ENCODE results near the gene ZNF362. TPM values are rescaled to one million over a fixed set of nuclear protein-coding genes. Genes with fewer than 3 reads are reported as not detected.
A peak's percentile ranks its signal among the peaks of the same experiment; 100 is the strongest.

Gene ZNF362
- total RNA-seq, 2 experiments from 2014 or later = 21.4 to 21.8 TPM

DNA sequence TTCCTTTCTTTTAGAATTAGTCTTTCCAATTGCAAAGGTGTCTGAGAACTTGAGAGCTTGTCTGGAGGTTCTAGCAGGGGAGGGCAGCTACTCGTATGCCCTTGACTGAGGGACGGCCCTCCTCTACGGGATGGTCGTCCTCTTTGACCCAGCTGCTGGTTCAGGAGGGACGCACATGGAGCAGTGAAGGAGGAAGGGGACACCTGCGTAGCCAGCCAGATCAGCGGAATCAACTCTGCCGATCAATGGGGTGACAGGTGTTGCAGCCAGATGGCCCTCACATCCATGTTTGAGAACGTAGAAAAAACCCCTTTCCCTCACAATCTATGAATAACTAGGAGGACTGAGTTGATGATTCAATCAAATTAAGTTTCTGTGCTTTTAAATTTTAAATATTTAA is 80.3 kb downstream of the ZNF362 start:
- POLR2A ChIA-PET = no interaction called here
- no peak for DNase-seq
- peaks cover 26% of the 10 kb centered on the region for H3K4me1 Mint-ChIP-seq
- no peaks in the 10 kb centered on the region for H3K27me3 Mint-ChIP-seq
- no peak overlapping the region for H3K4me3 Mint-ChIP-seq
- no peaks in the 10 kb centered on the region for H3K9me3 Mint-ChIP-seq
- CTCF ChIA-PET = interaction anchor here (1.1 kb wide), 1 partner anchor 28 kb away, joined by 3 read pairs; no protein-coding TSS in a partner anchor
- peaks cover 14% of the 10 kb centered on the region for H3K36me3 Mint-ChIP-seq (ENCODE audit: low read depth)
- H3K27ac Mint-ChIP-seq = no peak overlapping the region

DNA sequence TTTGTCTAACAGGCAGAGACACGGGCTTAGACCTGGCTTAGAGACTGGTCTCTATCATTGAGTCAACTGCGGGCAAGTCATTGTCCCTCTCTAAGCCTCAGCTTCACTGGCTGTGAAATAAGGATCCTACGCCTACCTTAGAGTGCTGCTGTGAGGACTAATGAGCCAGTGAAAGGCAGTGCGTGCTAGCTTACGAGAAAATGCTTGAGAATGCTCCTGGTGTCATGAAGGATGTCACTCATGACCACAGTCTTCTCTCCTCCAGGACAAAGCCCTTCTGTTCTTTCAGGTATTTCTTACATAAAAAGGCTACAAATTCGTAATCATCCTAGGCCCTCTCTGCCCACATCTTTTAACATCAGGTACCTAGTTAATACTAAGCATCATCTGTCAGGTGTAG is 81.1 kb downstream of the ZNF362 start:
- Mint-ChIP-seq H3K9me3 (no peaks in the 10 kb centered on the region), H3K27ac (no peak overlapping the region), H3K4me3 (no peak overlapping the region), H3K36me3 (ENCODE audit: low read depth) (peaks cover 14% of the 10 kb centered on the region), H3K4me1 (peaks cover 26% of the 10 kb centered on the region), H3K27me3 (no peaks in the 10 kb centered on the region)
- ChIA-PET POLR2A (no interaction called here), CTCF (interaction anchor here (1.1 kb wide), 1 partner anchor 27 kb away, joined by 3 read pairs; no protein-coding TSS in a partner anchor)
- DNase-seq = no peak

DNA sequence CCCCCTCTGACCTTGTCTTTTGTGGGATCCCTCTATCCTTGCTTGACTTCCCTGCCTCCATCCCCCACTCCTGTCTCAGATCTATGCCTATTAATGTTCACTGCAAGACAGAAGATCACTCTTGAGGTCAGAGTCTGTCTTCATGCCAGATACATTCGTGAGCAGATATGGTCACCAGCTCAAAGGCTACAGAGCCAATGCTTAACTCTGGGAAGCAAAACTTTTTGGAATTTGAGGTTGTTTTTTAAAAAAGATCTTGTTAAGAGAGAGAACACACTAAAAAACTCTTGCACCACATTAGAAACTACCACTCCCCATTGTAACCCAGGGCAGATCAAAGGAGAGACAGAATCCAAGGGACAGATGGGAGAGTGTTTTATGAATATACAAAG is 81.8 kb downstream of the ZNF362 start:
- no peak overlapping the region for H3K4me3 Mint-ChIP-seq
- ChIA-PET POLR2A (no interaction called here), CTCF (interaction anchor here (0.9 to 1.4 kb wide), 2 partner anchors 10 to 211 kb away, joined by 4 to 5 read pairs; no protein-coding TSS in a partner anchor)
- H3K4me1 Mint-ChIP-seq = peaks cover 30% of the 10 kb centered on the region
- no peak for DNase-seq
- no peaks in the 10 kb centered on the region for H3K27me3 Mint-ChIP-seq
- no peaks in the 10 kb centered on the region for H3K9me3 Mint-ChIP-seq
- no peak overlapping the region for H3K27ac Mint-ChIP-seq
- H3K36me3 Mint-ChIP-seq (ENCODE audit: low read depth) = peaks cover 18% of the 10 kb centered on the region

DNA sequence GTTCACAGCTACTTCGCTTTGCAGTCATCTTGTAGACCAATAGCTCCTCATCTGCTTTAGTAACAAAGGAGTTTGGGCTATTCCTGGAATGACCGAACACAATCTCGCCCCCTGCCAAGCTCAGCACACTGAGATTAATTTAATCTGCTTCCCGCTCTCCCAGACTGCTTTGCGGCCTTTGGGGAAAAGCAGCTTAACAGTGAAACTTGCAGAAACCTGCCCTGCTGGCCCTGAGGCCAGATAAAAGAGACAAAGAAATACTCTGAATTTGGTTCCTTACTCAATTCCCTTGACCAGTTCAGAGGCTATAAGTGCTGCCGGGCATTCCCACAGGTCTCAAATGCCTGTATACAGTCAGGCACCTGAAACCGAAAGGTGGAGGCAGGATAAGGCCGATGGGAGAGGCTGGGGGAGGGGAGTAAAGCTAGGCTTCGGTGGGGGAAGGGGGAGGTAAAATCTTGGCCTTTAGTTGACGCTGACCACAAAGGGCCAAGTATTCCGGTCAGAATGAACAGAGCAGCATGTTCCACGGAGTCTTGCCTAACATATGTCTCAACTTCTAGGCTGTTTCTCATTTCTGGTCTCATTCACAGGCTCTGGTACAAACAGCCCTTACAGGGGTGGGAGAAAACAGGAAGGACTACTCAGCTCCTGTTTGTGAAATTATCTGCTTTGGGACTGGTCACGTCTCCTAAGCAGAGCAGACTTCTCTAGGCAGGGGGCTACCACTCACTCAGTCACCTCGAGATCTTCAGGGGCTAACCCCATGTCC is 82.3 kb downstream of the ZNF362 start:
- POLR2A ChIA-PET = no interaction called here
- CTCF ChIA-PET = interaction anchor here (0.8 to 1.4 kb wide), 4 partner anchors 9 to 211 kb away, joined by 3 to 5 read pairs (median 4); no protein-coding TSS in a partner anchor
- Mint-ChIP-seq H3K4me3 (no peak overlapping the region), H3K27me3 (no peaks in the 10 kb centered on the region), H3K9me3 (no peaks in the 10 kb centered on the region), H3K4me1 (peaks cover 30% of the 10 kb centered on the region), H3K27ac (no peak overlapping the region), H3K36me3 (ENCODE audit: low read depth) (peaks cover 18% of the 10 kb centered on the region)
- no peak for DNase-seq

DNA sequence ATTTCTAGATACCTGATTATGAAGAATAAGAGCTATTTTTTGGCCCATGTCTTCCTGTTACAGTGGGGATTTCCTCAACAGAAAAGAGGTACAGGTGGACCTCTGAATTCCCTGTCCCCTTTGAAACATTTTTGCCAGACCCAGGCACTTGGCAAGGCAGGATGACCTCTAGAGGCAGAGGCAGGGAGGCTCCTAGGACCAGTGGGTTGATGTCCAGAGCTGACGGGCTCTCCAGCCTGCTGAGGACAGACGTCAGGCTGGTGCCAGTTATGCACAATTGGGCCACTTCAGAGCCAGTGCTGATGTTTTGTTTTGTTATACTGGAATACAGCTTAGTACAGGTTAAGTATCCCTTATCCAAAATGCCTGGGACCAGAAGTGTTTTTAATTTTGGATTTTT is 83.1 kb downstream of the ZNF362 start:
- Mint-ChIP-seq H3K9me3 (no peaks in the 10 kb centered on the region), H3K4me3 (no peak overlapping the region), H3K27me3 (no peaks in the 10 kb centered on the region), H3K4me1 (peaks cover 29% of the 10 kb centered on the region), H3K36me3 (ENCODE audit: low read depth) (peaks cover 17% of the 10 kb centered on the region), H3K27ac (no peak overlapping the region)
- no peak for DNase-seq
- ChIA-PET POLR2A (no interaction called here), CTCF (interaction anchor here (0.8 to 1.4 kb wide), 5 partner anchors 9 to 212 kb away, joined by 3 to 5 read pairs (median 3); no protein-coding TSS in a partner anchor)

DNA sequence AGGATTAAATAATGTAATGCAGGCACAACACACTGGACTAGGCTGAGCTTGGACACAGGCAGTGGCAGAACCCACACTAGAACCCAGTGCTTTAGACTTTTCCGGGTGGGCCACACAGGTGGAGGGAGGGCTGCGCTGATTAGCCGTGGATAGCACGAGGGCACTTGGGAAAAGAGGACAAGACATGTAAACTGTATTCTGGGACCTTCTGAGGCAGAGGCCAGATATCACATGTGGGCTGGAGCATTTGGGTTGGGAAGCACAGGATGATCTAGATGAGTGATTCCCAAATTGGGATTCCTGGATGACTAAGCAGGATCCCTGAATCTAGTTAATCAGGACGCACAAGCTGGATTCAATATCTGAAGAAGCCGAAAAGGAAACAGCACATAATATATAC is 84.9 kb downstream of the ZNF362 start:
- Mint-ChIP-seq H3K4me1 (peaks cover 28% of the 10 kb centered on the region), H3K36me3 (ENCODE audit: low read depth) (peaks cover 14% of the 10 kb centered on the region), H3K4me3 (no peak overlapping the region), H3K27me3 (no peaks in the 10 kb centered on the region), H3K27ac (no peak overlapping the region), H3K9me3 (no peaks in the 10 kb centered on the region)
- ChIA-PET POLR2A (no interaction called here), CTCF (no interaction called here)
- DNase-seq = no peak

DNA sequence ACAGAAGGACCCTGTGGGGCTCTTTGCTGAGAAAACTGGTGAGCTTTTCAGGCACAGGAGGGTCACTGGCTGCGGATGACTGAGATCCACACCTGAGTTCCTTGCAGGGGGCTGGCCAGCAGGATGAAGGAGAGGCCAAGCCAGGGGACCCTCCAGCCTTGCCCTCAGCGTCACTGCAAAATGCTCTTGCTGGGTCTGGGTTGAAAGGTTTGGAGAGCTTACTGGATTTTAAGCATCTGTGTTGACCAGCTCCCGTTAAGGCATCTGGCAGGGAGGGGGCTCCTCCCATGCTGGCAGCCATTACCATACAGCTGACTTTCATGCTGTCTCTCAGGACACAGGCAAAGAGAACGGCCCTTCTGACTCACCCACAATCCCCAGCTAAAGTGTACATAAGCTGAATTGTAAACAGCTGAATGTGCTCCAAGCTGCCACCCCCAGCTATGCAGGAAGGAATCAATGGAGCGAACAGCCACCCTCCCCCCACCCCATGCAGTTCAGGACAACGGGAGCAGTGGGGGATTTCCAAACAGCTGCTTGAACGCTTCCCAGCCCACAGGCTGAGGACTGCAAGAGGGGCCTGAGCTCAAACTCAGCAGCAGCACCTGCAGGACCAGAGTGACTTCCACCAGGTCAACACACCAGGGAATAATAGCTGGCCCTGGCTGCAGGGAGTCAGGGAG is 85.9 kb downstream of the ZNF362 start:
- ChIA-PET CTCF (interaction anchor here (0.6 to 1.1 kb wide), 4 partner anchors 17 to 40 kb away, joined by 3 to 7 read pairs (median 4); no protein-coding TSS in a partner anchor), POLR2A (no interaction called here)
- Mint-ChIP-seq H3K4me3 (no peak overlapping the region), H3K27ac (no peak overlapping the region), H3K9me3 (no peaks in the 10 kb centered on the region), H3K4me1 (peaks cover 34% of the 10 kb centered on the region), H3K36me3 (ENCODE audit: low read depth) (peaks cover 24% of the 10 kb centered on the region), H3K27me3 (no peaks in the 10 kb centered on the region)
- no peak for DNase-seq

DNA sequence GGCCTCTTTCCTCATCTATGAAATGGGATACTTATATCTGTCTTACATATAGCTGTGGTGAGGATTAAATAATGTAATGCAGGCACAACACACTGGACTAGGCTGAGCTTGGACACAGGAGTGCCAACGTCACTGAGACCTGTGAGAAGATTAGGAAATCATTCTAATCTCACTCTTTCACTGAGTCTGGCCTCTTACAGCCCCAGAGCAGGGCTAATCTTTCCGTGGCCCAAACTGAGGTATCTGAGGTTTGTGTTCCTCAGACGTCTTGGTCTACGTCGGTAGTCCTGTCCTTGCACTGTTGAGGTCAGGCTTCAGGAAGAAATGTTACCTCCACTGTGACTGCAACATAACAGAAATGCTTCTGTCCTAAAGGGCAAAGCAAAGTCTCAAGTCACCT is 87.2 kb downstream of the ZNF362 start:
- H3K9me3 Mint-ChIP-seq = no peaks in the 10 kb centered on the region
- H3K4me1 Mint-ChIP-seq = peaks cover 43% of the 10 kb centered on the region
- no peaks in the 10 kb centered on the region for H3K27me3 Mint-ChIP-seq
- DNase-seq = no peak
- ChIA-PET CTCF (no interaction called here), POLR2A (no interaction called here)
- H3K4me3 Mint-ChIP-seq = no peak overlapping the region
- H3K36me3 Mint-ChIP-seq (ENCODE audit: low read depth) = peaks cover 30% of the 10 kb centered on the region
- no peak overlapping the region for H3K27ac Mint-ChIP-seq

DNA sequence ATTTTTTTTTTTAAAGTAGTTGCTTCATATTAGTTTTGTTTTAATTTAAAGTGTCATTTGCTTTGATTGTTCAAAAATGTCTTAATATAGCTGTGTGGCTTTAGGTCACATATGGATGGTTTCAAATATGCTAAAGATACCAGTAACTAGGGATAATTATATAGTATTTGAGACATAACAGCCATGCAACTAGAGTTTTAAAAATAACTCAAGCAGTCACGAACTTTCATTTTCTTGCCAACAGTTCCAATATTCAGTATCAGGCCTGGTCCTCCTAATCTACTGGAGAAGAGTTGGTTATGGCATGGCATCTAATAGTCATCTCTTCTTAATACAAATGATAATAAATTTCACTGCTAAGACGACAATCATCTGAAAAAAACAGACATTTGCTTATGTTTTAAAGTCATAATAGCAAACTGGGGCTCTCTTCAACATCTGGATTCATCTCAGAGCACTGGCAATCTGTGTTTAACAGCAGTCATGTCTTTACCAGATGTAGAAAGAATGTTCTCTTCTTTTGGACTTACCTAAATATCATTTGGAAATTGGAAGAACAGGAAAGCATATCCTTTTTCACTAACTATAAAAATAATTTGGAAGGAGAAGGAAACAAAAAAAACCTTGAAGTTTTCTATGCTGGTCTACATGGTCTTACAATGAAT is 88.7 kb downstream of the ZNF362 start:
- ChIA-PET CTCF (no interaction called here), POLR2A (no interaction called here)
- peaks cover 42% of the 10 kb centered on the region for H3K4me1 Mint-ChIP-seq
- no peaks in the 10 kb centered on the region for H3K27me3 Mint-ChIP-seq
- H3K27ac Mint-ChIP-seq = no peak overlapping the region
- no peak for DNase-seq
- H3K4me3 Mint-ChIP-seq = no peak overlapping the region
- H3K36me3 Mint-ChIP-seq (ENCODE audit: low read depth) = peaks cover 31% of the 10 kb centered on the region
- no peaks in the 10 kb centered on the region for H3K9me3 Mint-ChIP-seq

DNA sequence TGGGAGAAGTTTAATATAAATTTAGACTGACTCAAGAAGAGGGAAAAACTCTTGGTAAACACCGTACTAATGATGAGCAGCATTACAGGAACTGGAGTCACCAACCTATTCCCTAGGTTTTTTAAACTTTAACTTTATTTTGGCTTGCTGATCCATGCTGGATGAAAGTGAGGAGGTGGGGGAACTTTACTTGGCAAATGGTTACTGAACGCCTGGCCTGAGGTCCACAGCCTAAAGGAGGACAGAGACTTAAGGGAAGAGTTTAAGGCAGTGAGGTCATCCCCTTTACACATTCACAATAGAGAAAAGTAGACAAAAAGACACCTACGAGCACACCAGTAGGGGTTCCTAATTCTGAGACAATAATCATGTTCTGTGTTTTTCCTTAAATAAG is 90.2 kb downstream of the ZNF362 start:
- ChIA-PET CTCF (no interaction called here), POLR2A (no interaction called here)
- no peak for DNase-seq
- Mint-ChIP-seq H3K36me3 (ENCODE audit: low read depth) (peaks cover 25% of the 10 kb centered on the region), H3K27me3 (peaks cover 3% of the 10 kb centered on the region), H3K27ac (no peak overlapping the region), H3K4me1 (peaks cover 48% of the 10 kb centered on the region), H3K9me3 (no peaks in the 10 kb centered on the region), H3K4me3 (peak overlapping the region; percentile 96)

DNA sequence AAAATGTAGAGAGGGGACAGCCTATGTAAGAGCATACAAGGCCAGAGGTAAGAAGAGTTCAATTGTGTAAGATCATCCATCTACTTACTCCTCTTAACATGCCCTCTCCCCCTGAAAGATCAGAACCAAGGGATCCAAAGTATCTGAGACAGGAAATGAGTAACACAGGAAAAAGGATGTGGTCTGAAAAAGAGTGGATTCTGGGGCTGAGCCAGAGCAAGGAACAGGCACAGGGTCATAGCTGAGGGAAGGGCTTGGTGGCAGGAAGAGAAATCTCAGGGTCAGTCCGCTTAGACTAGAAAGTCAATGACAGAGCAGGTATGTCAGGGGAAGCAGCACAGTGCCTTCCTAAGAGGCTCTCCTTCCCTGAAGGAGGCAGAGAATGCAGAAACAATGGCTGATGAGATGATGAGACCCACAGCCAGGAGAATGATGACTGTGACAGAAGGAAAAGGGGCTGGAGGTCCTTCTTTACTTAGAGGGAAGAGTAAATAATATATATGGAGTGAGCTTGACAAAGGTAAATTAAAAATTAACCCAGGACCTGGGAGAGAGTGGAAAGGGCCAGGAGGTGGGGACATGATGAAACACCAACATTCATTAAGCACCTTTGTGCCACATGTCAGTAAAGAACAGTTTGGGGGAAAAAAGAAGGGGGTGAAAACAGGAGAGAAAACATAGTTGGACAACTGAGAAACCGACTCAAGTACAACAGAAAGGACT is 90.8 kb downstream of the ZNF362 start:
- peaks cover 25% of the 10 kb centered on the region for H3K36me3 Mint-ChIP-seq (ENCODE audit: low read depth)
- no peaks in the 10 kb centered on the region for H3K9me3 Mint-ChIP-seq
- peaks cover 48% of the 10 kb centered on the region for H3K4me1 Mint-ChIP-seq
- peak overlapping the region; percentile 96 for H3K4me3 Mint-ChIP-seq
- peak overlapping the region; percentile 76 for H3K27ac Mint-ChIP-seq
- peaks cover 3% of the 10 kb centered on the region for H3K27me3 Mint-ChIP-seq
- ChIA-PET CTCF (interaction anchor here (1.6 kb wide), 1 partner anchor 8 kb away, joined by 5 read pairs; no protein-coding TSS in a partner anchor), POLR2A (no interaction called here)
- no peak for DNase-seq

DNA sequence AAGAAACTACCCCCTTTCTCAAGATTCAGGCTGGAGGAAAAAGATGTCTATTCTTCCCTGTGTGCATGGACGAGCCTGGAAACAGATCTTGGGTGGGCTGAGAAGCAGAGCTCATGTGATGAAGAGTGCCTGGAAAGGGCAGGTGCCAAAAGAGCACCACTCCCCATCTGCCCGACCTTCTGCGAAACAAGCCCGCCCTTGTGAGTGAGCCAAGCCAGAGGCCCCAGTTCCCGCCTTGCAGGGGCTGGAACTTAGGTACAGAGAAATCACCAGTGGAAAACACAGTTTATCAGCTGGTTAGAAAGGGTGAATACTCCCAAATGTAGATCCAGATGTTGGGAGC is 91.3 kb downstream of the ZNF362 start:
- Mint-ChIP-seq H3K4me1 (peaks cover 47% of the 10 kb centered on the region), H3K36me3 (ENCODE audit: low read depth) (peaks cover 25% of the 10 kb centered on the region), H3K4me3 (peak overlapping the region; percentile 96), H3K9me3 (no peaks in the 10 kb centered on the region), H3K27ac (no peak overlapping the region), H3K27me3 (peaks cover 3% of the 10 kb centered on the region)
- POLR2A ChIA-PET = no interaction called here
- CTCF ChIA-PET = interaction anchor here (1.6 kb wide), 1 partner anchor 9 kb away, joined by 5 read pairs; no protein-coding TSS in a partner anchor
- no peak for DNase-seq

All from activated CD4-positive, alpha-beta T cell treated with anti-CD3 and anti-CD28 coated beads, Interleukin-2, amount 10 ng/mL, durations not matched to agents 7 days and 5 days (primary cell).